HFF-Myc (cell line): Measurements from ENCODE around the gene ECM1.

Experiments used
- DNase-seq: peaks from one replicate; pipeline ENCODE4 v3.0.0-alpha.2; 2011; ENCODE audit warnings: low read depth; ENCODE audit errors: extremely low read depth
- H3K4me3 ChIP-seq: replicated peaks from 2 replicates; pipeline ENCODE4 v1.5.1; 2011; ENCODE audit warnings: low read depth, mild to moderate bottlenecking, control low read depth, low read length
- CTCF ChIP-seq: IDR thresholded peaks from 2 replicates; pipeline ENCODE4 v1.5.1; 2012; ENCODE audit warnings: mild to moderate bottlenecking, low read depth, low read length, control low read depth; ENCODE audit errors: missing control alignments

ECM1 gene

GRCh38 chr1:150557065-150557600 lies 49.2 kb downstream of the ECM1 start:
- H3K4me3 ChIP-seq, result no peak overlapping the region
- DNase-seq, result no peak
- no peak for TF ChIP-seq CTCF

- no peak for TF ChIP-seq CTCF
- H3K4me3 ChIP-seq, result no peak overlapping the region
- no peak for DNase-seq
Observed at GRCh38 chr1:150557813-150558212, 49.9 kb downstream of the ECM1 start.

GRCh38 chr1:150558303-150558704 lies 50.4 kb downstream of the ECM1 start:
- no peak for TF ChIP-seq CTCF
- no peak overlapping the region for H3K4me3 ChIP-seq
- no peak for DNase-seq

GRCh38 chr1:150558761-150559655 lies 51.1 kb downstream of the ECM1 start:
- no peak for TF ChIP-seq CTCF
- H3K4me3 ChIP-seq, result no peak overlapping the region

GRCh38 chr1:150559656-150560010 lies 51.7 kb downstream of the ECM1 start:
- no peak for TF ChIP-seq CTCF
- no peak for DNase-seq
- no peak overlapping the region for H3K4me3 ChIP-seq

More at GRCh38 chr1:150558761-150559655, 51.1 kb downstream of the ECM1 start:
- DNase-seq, result no peak

- H3K4me3 ChIP-seq, result no peak overlapping the region
- DNase-seq, result no peak
- peak; percentile 96 for TF ChIP-seq CTCF
Observed at GRCh38 chr1:150560011-150560438, 52.1 kb downstream of the ECM1 start.
